IPS-NIHi11 (cell line): Measurements from ENCODE around the gene DCX.

ENCODE experiments used
- DNase-seq: peaks from one replicate; pipeline ENCODE4 v3.0.0; 2012; ENCODE audit warnings: mixed read lengths, low spot score

Gene DCX

GRCh38 chrX:111411983-111412382, at the start of gene DCX:
DCX (minus strand) TSS chrX:111412192; CDS start chrX:111410398, 1,794 bp downstream.
- peak; percentile 25 for DNase-seq

DNA sequence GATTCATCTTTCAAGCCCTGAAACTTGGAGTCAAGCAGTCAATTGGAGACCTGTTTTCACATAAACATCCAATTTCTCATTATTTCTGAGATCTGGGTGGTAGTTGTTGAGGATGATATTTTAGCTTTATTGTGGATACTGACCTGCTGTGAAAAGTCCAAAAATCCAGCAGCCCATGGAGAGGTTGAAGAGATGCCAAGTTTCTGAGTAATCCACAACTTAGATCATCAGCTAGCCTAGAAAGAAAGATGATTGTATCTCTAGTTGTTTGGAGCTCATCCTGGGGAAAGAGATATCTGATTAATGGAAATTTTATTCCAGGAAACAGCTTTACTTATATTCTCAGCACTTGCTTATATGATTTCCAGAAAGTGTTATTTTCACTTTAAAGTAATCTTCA, 48.6 kb upstream of the DCX start:
- no peak for DNase-seq

GRCh38 chrX:111447298-111447697, 35.3 kb upstream of the DCX start:
- peak; percentile 13 for DNase-seq

GRCh38 chrX:111445485-111445884, 33.5 kb upstream of the DCX start:
- peak; percentile 13 for DNase-seq

- no peak for DNase-seq
Observed at GRCh38 chrX:111444881-111445280, 32.9 kb upstream of the DCX start.

DNA sequence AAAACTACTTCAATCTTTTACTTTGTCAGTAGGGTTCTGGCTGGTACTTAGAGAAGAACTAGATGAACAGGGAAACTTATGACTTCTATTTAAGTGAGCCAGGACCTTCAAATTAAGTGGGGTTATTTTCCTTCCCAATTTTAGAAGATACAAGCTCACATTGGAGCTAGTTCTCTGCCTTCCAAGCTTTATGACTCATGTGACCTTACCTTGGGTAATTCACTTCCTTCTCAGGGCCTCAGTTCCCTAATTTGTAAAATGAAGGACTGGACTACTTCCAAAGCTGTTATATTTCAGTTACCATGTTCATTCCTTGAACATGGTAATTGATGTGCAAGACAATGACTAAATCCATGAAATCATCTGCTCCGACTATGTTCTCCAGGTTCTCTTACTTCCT, 32.0 kb upstream of the DCX start:
- no peak for DNase-seq

DNA sequence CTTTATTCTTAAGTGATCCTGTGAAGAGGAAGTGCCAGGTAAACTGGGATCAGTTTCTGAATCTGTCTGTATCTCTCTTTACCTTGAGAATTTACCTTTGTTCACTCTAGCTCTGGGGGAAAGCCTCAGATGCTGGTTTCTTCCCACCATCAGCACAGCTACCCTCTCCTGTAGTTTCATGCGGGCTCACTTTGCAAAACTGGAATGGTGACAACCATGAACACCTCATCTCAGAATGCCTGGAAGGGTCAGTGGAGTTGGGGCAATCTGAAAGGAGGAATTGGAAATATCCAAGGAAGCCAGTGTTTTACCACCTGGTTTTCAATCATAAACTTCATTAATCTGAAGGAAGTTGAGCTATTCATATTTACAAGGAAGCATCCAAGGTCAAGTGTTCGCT, 30.8 kb upstream of the DCX start:
- DNase-seq, result no peak

- DNase-seq, result no peak
Observed at GRCh38 chrX:111435469-111435868, 23.5 kb upstream of the DCX start.

DNA sequence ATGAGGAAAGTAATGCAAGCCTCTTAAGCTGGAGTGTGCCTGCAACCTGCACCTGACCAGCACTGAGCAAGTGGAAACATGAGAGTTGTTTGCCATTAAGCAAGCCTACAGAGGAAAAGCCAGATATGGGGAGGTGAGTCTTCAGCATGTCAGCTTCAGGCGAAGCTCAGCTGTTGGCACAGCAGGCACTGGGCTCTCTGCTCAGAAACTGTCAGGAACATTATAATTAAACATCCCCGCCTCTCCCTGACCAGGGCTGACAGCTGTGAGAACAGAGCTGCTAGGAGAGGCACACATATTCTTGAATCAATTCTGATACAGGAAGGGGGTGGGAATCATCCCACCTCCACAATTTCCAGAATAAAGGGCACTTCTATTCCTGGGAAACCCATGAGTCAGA, 19.0 kb upstream of the DCX start:
- DNase-seq, result no peak

GRCh38 chrX:111411557-111411956, 435 bp downstream of the DCX start:
- no peak for DNase-seq

GRCh38 chrX:111410590-111411078, 1.4 kb downstream of the DCX start:
- DNase-seq, result no peak

DNA sequence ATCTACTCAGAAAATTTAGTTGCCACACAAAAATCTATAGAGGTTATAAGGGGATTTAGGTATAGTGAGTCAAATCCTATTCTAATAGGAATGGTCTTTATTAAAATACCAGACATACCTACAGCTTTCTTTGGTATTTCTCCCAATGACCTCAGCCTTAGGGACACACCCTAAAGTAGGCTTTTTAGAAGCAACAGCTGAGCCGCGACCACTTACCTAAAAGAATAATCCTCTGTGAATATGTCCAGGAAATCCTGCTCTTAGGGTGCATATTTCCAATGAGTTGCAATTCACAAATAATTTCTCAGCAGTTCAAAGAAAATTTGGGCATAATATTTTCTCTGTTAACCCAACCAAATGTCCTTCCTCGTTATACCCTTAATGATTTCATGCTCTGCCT, 2.7 kb downstream of the DCX start:
- DNase-seq, result no peak

- DNase-seq, result no peak
Observed at GRCh38 chrX:111407948-111408347, 4.0 kb downstream of the DCX start.

DNA sequence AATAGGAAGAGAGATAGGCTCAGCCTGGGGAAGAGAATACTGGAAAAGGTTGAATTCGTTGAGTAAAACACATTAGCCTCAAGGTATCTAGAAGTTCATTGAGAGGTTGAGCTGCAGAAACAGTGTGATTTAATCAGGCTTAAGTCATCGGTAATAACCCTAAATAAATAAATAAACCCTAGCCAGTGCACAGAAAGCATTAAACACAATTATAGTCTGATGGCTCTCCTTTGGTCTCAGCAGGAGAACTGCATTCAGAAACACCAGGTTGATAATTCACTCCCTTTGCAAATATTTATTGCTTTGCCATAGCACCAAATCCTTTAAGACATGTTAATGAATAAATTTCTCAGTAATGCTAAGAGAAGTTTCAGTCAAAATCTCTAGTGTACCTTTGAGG, 9.6 kb downstream of the DCX start:
- no peak for DNase-seq

- no peak for DNase-seq
Observed at GRCh38 chrX:111395149-111395548, 16.8 kb downstream of the DCX start.

DNA sequence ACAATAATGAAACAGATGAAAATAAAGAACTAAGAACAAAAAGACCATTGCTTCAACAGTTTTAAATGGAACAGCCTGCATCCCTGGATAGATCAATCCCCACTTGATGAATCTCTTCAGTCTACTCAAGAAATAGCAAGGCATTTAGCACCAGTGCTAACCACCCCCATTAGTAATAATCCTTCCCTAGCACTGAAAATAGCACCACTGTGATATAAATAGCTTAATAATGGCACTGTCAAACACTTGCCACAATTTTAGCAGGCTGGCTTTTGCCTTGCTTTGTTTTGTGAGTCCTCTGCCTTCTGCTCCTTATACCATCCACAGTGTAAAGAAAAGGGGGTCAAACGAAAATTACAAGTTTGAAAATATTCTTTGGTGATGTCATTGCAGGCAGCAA, 17.4 kb downstream of the DCX start:
- no peak for DNase-seq

GRCh38 chrX:111387470-111388070, 24.4 kb downstream of the DCX start:
- DNase-seq, result no peak

DNA sequence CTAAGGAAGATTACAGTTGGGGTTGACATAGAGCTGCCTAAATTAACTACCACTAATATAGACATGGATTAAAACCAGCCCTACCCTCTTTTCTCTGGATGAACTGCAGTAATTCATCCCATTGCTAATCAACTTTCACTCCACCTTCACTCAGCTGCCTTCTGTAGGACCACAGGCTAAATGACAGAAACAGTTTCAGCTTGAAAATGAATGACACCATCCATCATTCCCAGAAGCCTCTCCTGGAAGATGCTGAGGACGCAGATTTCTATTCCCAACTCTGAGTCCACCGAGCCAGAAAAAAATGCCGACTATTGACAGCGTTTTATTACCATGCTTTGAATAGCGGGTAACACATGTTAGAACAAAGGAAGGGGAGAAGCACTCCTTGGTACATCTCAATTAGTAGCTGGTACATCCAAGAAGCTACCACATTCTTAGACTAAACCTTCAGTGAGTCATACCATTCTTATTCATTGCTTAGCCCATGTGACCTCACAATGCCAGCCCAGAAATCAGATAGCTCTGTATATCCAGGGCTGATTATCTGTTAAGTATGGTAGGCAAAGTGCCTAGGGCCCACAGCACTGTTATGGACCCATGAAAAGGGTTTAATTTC, 25.3 kb downstream of the DCX start:
- no peak for DNase-seq

- no peak for DNase-seq
Observed at GRCh38 chrX:111386077-111386476, 25.9 kb downstream of the DCX start.

DNA sequence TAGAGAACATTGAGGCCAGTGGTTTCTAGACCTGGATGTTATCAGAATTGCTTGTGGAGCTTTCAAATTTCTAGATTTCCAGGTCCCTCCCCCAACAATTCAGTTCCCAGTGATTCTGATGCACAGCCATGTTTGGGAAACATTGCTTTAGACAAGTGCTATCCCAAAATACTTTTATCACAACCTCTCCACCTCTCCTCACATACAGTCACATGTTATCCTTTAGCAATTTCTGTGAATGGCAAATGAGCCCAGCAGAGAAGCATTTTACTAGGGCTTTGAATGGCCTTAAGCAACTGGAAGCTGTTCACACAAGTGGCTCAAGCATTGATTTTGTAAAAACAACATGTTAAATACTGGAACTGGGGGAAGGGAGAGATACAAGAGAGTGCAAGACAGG, 29.7 kb downstream of the DCX start:
- no peak for DNase-seq

DNA sequence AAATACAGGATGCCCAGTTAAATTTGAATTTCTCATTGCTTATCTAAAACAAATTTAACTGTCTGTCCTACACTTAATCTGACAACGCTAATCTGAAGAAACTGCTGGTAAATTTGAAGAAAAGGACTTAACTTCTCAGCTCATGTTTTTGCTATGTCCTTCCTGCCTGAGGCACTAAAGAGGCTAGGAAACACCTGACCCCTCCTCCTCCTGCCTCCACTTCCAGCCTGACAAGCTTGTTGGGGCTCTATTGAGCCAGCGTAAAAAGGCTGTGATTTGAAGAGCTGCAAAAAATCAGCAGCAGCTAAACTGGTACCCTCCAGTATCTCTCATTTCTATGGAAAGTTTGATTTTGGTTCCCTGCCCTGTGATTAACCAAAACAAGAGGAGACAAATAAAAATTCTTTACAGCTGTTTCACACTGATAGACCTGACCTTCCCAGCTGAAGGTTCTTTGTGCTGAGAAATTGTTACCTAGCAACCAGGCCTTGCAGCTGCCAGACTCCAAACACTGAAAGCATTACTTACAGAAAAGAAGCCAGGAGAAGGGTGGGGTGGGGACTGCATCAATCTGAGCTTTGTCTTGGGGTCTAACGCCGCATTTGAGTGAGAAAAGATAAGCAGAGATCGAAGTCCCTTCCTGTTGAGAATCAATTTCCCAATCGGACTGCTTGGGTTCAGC, 35.0 kb downstream of the DCX start:
- peak; percentile 11 for DNase-seq

DNA sequence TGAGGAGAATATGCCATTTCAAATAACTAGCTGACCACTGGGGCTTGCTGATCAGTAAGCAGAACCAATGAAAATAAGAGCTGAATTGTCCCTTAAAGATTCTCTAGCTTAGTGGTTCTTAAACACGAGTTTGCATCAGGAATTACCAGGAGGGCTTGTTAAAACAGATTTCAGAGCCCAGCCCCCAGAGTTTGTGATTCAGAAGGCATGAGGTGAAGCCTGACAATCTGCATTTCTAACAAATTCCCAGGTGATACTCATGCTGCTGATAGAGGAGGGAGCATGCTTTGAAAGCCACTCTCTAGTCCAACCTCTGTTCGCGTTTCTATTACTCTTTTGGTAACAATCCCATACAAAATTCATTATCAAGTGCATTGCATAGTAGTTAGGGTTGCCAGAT, 35.5 kb downstream of the DCX start:
- DNase-seq, result no peak

GRCh38 chrX:111375747-111376146, 36.2 kb downstream of the DCX start:
- peak; percentile 23 for DNase-seq

GRCh38 chrX:111372086-111372485, 39.9 kb downstream of the DCX start:
- DNase-seq, result no peak
